GM19438 (cell line): Measurements from ENCODE around the gene WDR7.

Experiments used
- ATAC-seq: cut with Tn5 transposase; IDR thresholded peaks from one replicate; pipeline ENCODE4 v1.9.1; 2021; ENCODE audit warnings: low read depth; ENCODE audit not compliant: unreplicated experiment

WDR7 gene

DNA sequence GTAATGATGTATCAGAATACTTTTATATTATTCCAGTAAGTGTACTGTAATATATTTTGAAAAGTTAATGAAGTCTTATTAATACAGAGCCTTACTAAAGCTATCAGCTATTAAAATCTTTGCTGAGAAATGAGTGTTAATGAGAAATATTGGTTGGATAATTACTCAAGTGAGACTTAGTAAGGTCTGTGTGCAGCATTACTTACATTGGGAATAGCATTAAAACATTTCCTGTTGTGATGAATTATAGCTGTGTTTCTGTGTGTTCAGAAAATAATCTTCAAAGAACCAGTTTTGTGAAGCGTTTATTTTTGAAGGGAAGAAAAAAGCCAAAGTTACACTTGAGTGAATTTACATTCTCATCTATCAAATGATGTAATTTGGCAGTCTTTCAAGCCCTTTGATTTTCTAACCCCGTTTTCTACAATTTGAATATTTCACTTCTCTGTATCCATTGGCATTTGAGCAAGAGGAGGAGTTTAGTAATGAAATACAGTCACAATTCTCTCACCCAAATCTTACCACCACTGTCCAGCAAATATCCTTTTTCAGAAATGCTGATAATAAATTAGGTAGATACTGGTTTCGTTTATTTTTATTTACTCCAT lies 372.2 kb downstream of the WDR7 start:
- no peak for ATAC-seq

- no peak for ATAC-seq
These were observed 374.4 kb downstream of the WDR7 start for GRCh38 chr18:57025540-57025939.

- no peak for ATAC-seq
These were observed 375.2 kb downstream of the WDR7 start for GRCh38 chr18:57026316-57026715.

- ATAC-seq: no peak
These were observed 376.1 kb downstream of the WDR7 start for GRCh38 chr18:57027190-57027708.

DNA sequence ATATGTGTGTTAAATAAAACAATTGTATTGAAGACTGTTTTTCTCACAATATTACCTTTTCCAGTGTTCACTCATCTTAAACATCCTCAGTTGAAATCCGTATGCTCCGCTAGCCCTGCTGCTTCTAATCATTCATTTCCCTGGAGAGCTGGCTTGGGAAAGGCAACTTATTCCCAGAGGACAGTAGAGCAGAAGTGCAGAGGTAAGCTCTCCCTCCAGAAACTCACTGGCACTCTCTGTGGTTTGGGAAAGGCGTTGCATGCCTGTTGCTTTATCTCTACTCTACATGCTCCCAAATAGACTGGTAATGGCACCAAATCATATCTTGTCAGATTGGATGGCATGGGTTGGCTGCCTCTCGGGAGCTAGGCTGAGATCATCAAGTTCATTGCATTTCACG lies 378.6 kb downstream of the WDR7 start:
- ATAC-seq: no peak

DNA sequence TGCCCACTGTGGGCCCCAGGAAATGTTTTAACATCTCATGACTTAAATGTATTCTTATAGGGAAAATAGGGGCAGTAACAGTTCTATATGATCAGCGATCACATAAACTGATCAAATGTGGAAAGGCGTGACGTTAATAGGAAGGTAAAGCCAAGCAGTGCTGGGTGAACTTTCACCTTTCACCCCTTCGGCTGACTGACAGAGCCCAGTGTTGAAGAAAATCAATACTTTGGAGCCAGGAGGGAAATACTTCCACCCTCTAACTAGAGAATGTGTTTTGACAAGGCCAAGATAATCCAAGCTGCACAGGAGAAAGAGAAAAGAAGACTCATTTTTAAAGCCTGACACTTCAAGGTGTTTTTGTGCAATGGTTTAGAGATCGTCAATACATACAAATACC lies 379.3 kb downstream of the WDR7 start:
- no peak for ATAC-seq

DNA sequence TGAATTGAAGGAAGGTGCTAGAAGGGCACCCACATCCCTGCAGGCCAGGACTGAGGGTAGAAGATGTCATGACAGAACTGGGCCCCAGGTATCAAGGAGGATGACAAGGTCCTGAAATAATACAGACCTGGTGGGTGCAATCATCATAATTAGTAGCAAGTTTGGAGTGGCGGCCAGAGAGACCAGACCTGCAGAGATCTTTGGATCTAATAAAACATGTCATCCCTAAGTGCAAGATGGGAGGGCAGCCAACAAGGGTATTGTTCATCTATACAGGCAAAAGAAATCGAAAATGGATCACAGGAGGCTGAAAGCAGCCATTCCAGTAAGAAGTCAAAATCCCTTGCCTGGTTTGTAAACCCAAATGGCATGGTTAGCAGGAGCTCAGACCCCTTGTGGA lies 384.4 kb downstream of the WDR7 start:
- no peak for ATAC-seq

DNA sequence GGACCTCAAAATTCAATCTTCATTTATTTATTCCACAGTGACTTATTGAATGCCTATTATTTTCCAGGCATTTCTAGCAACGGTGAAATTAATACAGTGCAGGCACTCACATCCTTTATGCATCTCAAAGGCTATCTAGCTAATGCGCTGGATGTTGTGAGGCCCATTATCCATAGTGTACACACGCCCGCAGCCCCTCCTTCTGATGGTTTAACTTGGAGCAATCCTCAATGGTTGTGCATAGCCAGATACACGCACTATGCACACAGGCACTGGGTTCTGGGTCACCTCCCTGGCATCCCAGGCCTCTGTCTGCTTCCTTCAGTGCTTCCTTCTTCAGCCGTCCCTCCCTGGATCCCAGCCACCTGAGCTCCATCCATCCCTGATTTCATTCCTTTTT lies 387.2 kb downstream of the WDR7 start:
- no peak for ATAC-seq

GRCh38 chr18:57040175-57040574 lies 389.0 kb downstream of the WDR7 start:
- no peak for ATAC-seq

DNA sequence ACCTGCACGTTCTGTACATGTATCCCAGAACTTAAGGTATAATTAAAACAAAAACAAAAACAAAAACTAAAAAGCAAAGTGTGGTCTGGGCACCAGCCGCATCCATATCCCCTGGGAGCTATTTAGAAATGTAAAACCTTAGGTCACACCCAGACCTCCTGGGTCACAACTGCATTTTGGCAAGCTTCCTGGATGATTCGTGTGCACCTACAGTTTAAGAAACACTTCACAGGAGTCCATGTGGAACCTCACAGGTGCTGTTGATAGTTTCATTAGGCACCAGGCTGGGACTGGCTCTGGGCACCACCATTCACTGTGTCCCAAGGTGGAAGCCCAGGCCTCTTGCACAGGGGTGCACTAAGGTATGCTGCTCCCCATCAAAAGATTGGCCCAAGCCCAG lies 392.1 kb downstream of the WDR7 start:
- no peak for ATAC-seq

DNA sequence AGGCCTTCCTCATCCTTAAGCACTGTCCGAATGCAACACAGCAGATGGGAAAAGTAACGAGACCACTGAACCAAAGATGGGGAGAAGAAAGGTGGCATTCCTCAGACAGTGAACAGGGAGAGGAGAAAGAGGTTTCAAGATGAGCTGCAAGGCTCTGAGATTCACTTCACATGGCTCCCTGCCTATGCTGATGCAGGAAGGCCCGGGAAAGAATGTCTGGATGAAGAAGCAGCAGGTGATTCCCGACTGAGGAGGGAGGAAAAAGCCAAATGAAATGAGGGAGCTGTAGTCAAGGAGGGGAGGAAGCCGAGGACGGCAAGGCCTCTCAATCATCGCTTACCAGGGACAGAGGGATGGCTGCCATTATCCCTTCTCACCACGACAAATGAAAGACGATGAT lies 397.2 kb downstream of the WDR7 start:
- ATAC-seq: no peak

GRCh38 chr18:57048859-57049258 lies 397.7 kb downstream of the WDR7 start:
- no peak for ATAC-seq

DNA sequence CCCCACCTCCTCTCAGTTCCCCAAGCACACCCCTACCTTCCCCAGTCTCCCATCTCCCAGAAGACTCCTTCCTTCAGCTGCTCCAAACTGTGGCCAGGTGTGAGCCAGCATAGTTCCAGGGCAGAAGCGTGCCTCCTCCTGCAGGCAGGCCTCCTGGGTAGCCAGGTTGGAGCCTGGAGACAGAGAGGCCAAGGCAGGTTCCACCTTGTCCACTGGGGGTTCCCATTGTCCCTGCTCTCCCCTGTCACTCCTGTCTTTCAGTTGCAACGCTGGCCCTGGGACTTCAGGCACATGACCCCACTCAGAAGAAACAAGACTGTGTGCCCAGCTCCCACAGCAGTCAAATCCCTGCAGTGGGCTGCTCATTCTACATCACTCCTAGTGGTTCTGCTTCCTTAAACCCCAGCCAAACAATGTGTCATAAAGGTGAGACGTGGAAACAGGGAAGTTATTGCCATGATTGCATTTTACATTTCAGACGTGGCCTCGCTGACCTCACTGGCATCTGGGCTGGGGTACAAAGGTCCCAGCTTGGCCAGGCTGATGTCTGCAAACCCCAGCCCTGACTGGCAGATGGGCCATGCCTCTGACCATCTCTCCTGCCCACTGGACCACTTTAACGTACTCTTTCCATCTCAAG lies 399.3 kb downstream of the WDR7 start:
- no peak for ATAC-seq

DNA sequence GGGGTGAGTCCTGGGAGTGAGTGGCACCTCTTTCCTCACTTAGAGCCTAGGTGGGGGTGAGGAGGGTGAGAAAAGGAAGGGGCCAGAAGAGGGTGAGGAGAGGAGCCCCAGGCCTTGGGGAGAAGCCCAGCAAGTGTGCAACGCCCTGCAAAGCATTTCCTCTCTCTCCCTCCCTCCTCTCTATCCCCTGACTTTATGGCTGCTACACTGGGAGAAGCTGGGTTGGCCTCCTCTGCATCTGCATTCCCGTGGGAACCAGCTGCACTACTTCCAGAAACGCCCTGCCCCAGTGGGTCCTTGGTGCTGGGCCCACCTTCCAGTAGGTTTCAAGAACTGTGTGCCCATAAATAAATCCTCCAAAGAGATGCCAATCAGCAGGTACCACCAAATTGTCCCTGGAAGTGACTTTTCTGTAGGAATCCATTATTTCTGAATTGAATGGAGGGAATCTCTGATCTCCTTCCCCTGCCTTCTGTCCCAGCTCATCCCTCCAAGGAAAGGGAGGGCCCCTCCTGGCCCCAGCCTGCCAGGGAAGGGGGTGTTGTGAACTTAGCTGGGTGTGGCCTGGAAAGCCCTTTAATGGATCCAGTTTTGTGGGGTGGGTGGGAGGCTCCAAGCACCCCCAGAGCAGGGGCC lies 400.0 kb downstream of the WDR7 start:
- no peak for ATAC-seq

DNA sequence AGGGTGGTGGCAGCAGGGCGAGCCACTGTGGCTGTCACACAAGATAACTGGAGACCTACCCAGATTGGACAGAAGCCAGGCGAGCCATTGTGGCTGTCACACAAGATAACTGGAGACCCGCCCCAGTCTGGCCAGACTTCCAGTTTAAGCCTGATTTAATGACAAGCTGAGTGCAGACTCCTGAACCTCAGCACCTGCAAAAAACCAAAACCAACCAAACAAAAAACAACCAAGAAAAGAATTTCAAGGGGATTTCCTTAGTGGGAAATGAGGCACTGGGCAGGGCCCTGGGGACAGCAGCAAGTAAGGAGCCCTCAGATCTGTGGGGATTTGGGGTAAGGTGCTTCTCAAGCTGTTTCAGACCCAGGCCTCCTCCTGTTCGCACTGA lies 400.5 kb downstream of the WDR7 start:
- peak; percentile 58 for ATAC-seq

DNA sequence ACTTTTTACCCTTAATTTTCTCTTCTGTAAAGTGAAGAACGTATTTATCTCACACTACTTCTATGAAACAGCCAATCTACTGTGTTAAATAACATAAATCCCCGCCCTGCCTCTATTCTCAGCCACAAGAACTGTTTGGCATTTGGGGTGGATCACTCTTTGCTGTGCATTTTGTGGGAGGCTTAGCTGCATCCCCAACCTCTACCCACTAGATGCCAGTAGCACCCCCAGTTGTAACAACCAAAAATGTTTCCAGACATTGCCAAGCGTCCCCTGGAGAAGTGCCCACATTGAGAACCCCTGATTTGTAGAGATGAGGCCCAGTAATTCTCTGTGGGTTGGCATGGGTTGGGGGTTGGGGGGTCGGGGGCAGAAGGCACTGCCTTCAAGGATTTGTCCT lies 401.0 kb downstream of the WDR7 start:
- no peak for ATAC-seq

DNA sequence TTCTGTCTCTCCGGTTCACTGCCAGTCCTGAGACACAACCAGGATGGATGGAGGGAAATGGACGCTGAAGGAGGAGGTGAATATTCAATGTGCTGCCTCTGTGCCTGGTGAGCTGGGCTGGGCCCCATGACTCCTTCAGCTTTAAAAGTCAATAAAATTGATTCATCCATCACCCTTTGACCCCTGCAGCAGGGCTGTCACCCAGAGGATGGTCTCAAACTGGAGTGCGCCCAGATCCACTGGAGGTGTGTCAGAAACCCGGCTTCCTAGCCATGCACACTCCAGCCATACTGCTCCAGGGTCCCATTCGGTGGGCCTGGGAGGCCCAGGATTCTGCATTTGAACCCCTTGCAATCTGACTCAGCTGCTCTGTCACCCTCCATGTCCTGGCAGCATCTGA lies 401.6 kb downstream of the WDR7 start:
- ATAC-seq: no peak

DNA sequence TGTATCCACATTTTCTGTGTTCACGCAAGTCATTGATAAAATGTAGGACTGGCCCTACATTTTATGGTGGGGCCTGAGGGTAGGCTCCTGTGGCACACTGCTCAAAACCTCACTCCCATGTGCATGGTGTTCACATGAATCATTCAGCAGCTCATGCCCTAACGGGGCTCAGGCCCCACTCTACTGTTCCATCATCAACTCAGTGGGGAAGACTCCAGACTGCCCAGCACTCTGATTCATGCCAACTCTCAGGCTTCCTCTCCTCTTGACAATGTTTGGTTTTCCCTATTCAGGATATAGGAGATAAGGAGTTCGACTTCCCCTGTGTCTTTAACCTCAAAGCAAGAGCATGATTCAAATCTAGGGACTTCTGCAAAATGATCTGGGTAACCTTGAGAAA lies 403.7 kb downstream of the WDR7 start:
- ATAC-seq: no peak

- ATAC-seq: no peak
These were observed 406.7 kb downstream of the WDR7 start for GRCh38 chr18:57057890-57058289.

DNA sequence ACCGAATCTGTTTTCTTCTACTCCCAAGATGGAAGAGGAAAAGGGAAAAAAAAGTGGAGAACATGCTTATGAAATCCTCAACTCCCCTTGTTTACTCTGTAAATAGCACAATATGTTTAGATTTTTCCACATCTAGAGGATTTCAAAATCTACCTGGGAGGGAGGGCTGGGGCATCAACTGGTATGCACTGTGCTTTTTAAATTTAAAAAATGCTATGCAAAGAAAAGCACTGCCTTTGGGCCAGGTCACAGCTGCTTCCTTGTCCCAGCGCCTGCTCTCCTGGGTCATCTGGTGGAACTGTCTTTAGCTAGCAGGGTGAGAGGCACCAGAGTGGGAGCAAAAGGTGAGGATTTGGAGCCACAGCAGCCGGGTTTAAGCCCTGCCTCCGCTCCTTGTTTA lies 407.6 kb downstream of the WDR7 start:
- no peak for ATAC-seq

GRCh38 chr18:57059366-57059765 lies 408.2 kb downstream of the WDR7 start:
- no peak for ATAC-seq

DNA sequence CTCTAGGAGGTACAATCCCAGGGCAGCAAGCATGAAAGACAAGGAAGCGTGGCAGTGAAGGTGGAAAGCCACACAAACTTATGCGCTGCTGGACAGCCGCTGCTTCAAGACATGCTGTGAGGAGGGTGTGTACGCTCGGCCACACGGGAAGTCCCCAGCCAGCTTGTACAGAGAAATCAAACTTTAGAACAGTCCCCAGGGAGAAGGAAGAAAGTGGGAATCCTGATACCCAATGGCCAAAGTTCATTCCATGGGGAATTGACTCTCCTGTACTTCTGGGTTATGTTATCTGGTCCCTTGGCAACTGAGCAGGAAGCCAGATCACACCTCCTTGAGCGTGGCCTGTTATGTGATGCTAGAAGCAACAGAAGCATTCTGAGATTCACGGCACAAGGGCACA lies 409.7 kb downstream of the WDR7 start:
- no peak for ATAC-seq
